Endothelial cell (in vitro differentiated cells): ENCODE results near the gene CHRNG. TPM values are rescaled to one million over a fixed set of nuclear protein-coding genes. Genes with fewer than 3 reads are reported as not detected.

ENCODE experiments used
- DNase-seq: peaks from one replicate; pipeline ENCODE4 v3.0.0; 2021; ENCODE audit warnings: low spot score
- H3K27ac Mint-ChIP-seq: one replicate; pipeline ENCODE4 v1.8.0; 2021; ENCODE audit warnings: mixed read lengths, inconsistent platforms; ENCODE audit not compliant: unreplicated experiment
- H3K27me3 Mint-ChIP-seq: one replicate; pipeline ENCODE4 v1.8.0; 2021; ENCODE audit warnings: mild to moderate bottlenecking, moderate library complexity, mixed read lengths, inconsistent platforms; ENCODE audit not compliant: unreplicated experiment
- H3K36me3 Mint-ChIP-seq: one replicate; pipeline ENCODE4 v1.8.0; 2021; ENCODE audit warnings: mild to moderate bottlenecking, low read depth, mixed read lengths, inconsistent platforms; ENCODE audit not compliant: unreplicated experiment
- H3K4me1 Mint-ChIP-seq: one replicate; pipeline ENCODE4 v1.8.0; 2021; ENCODE audit warnings: mild to moderate bottlenecking, mixed read lengths, inconsistent platforms; ENCODE audit not compliant: unreplicated experiment
- H3K4me3 Mint-ChIP-seq: one replicate; pipeline ENCODE4 v1.8.0; 2021; ENCODE audit warnings: mild to moderate bottlenecking, mixed read lengths, inconsistent platforms; ENCODE audit not compliant: unreplicated experiment
- H3K9me3 Mint-ChIP-seq: one replicate; pipeline ENCODE4 v1.8.0; 2021; ENCODE audit warnings: mixed read lengths, inconsistent platforms; ENCODE audit not compliant: unreplicated experiment
- CTCF ChIP-seq: fragments of 200-600 bp; sonication (generic); IDR thresholded peaks from one replicate; pipeline ENCODE4 v1.5.0; 2021; ENCODE audit warnings: antibody characterized with exemption; ENCODE audit not compliant: unreplicated experiment
- total RNA-seq: library from RNA; stranded (reverse); fragmentation: NEBNext Ultra II Directional; extraction: Animal tissue kit (Norgen Biotek cat#: 25700); gene quantifications from one replicate; pipeline ENCODE4 v1.2.1, GENCODE V29; 2021; ENCODE audit not compliant: unreplicated experiment

The CHRNG gene
- total RNA-seq, 1 donor from 2014 or later: not detected

GRCh38 chr2:232515639-232516038, 23.9 kb upstream of the CHRNG start:
- DNase-seq: no peak
- no peak overlapping the region for H3K27ac Mint-ChIP-seq
- H3K9me3 Mint-ChIP-seq: no peaks in the 10 kb centered on the region
- H3K4me1 Mint-ChIP-seq: no peaks in the 10 kb centered on the region
- no peak overlapping the region for H3K4me3 Mint-ChIP-seq
- TF ChIP-seq CTCF: no peak
- H3K36me3 Mint-ChIP-seq: no peaks in the 10 kb centered on the region
- H3K27me3 Mint-ChIP-seq: peaks cover 7% of the 10 kb centered on the region

- no peak for TF ChIP-seq CTCF
- DNase-seq: no peak
- Mint-ChIP-seq H3K27me3 (peaks cover 7% of the 10 kb centered on the region), H3K36me3 (no peaks in the 10 kb centered on the region), H3K4me3 (no peak overlapping the region), H3K4me1 (no peaks in the 10 kb centered on the region), H3K9me3 (no peaks in the 10 kb centered on the region), H3K27ac (no peak overlapping the region)
Measured at GRCh38 chr2:232516551-232516950, 22.9 kb upstream of the CHRNG start.

- Mint-ChIP-seq H3K36me3 (no peaks in the 10 kb centered on the region), H3K27ac (no peak overlapping the region), H3K9me3 (no peaks in the 10 kb centered on the region), H3K27me3 (peaks cover 9% of the 10 kb centered on the region), H3K4me3 (no peak overlapping the region), H3K4me1 (no peaks in the 10 kb centered on the region)
- no peak for DNase-seq
- TF ChIP-seq CTCF: no peak
Measured at GRCh38 chr2:232518844-232519243, 20.6 kb upstream of the CHRNG start.

- H3K36me3 Mint-ChIP-seq: no peaks in the 10 kb centered on the region
- H3K27ac Mint-ChIP-seq: no peak within 1 kb of the TSS
- no peak for DNase-seq
- no peaks in the 10 kb centered on the region for H3K9me3 Mint-ChIP-seq
- peaks cover 2% of the 10 kb centered on the region for H3K4me1 Mint-ChIP-seq
- H3K27me3 Mint-ChIP-seq: peaks cover 9% of the 10 kb centered on the region
- TF ChIP-seq CTCF: no peak
- H3K4me3 Mint-ChIP-seq: no peak within 1 kb of the TSS
Measured at GRCh38 chr2:232519581-232520438, 19.7 kb upstream of the CHRNG start, which contains the start of gene PRSS56. Gene PRSS56 (plus strand): TSS chr2:232520388. CDS start chr2:232520599, 211 bp downstream.

GRCh38 chr2:232520489-232520888, 19.0 kb upstream of the CHRNG start:
- DNase-seq: no peak
- H3K27me3 Mint-ChIP-seq: peaks cover 6% of the 10 kb centered on the region
- TF ChIP-seq CTCF: no peak

More at GRCh38 chr2:232520489-232520888, 19.0 kb upstream of the CHRNG start:
- H3K27ac Mint-ChIP-seq: no peak overlapping the region
- peaks cover 2% of the 10 kb centered on the region for H3K4me1 Mint-ChIP-seq
- no peaks in the 10 kb centered on the region for H3K36me3 Mint-ChIP-seq
- H3K9me3 Mint-ChIP-seq: no peaks in the 10 kb centered on the region
- H3K4me3 Mint-ChIP-seq: no peak overlapping the region
